22Rv1 (cell line): Measurements from ENCODE around the gene CIRBP.
"Not testable (repeated sequence)": the region's sequence is repeated elsewhere in the genome, so short reads cannot be mapped to it uniquely, and the experiment has no call there.

Experiments
- H3K27ac ChIP-seq: fragments of 450-650 bp; 2 replicates; pipeline ENCODE4 v1.5.1; 2017
- ZFX ChIP-seq: fragments of 450-650 bp; IDR thresholded peaks from 2 replicates; pipeline ENCODE4 v1.6.1; 2017; ENCODE audit warnings: antibody characterized with exemption, borderline replicate concordance
- TF ChIP-seq, protein P1 (sequence below): fragments of 450-650 bp; IDR thresholded peaks from 2 replicates; pipeline ENCODE4 v1.5.1; 2017; ENCODE audit warnings: mild to moderate bottlenecking

The CIRBP gene

DNA sequence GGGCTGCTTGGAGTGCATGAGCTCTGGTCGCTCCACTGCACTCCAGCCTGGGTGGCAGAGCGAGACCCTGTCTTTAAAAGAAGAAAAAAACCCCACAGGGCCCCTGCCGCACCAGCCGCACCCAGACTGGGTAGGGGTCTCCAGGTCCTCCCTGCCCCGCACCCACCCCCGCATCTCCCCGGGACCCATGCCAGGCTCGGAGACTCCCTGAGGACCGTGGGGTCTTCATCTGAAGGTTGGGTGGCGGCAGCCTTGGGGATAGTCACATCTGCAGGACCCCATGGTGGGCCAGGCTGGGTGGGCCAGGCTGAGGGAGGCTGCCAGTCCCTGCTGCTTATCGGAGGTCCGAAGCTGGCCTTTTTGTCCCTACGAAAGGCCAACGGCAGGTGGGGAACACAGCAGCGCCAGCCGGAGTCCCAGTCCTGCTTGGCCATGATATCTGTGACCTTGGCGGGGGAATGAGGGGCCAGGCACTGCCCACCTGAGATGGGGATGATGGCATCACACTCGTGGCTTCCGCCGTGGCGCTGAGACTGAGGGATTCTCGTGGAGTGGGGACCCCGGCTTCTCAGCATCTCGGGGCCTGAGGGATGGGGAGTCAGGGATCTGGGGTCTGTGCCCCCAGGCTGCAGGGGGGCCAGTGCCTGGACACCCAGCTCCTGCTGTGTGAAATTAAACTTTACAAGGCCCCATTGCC, 27.6 kb downstream of the CIRBP start:
- H3K27ac ChIP-seq, result no peak overlapping the region
- no peak for TF ChIP-seq ZFX
- TF ChIP-seq, protein P1, sequence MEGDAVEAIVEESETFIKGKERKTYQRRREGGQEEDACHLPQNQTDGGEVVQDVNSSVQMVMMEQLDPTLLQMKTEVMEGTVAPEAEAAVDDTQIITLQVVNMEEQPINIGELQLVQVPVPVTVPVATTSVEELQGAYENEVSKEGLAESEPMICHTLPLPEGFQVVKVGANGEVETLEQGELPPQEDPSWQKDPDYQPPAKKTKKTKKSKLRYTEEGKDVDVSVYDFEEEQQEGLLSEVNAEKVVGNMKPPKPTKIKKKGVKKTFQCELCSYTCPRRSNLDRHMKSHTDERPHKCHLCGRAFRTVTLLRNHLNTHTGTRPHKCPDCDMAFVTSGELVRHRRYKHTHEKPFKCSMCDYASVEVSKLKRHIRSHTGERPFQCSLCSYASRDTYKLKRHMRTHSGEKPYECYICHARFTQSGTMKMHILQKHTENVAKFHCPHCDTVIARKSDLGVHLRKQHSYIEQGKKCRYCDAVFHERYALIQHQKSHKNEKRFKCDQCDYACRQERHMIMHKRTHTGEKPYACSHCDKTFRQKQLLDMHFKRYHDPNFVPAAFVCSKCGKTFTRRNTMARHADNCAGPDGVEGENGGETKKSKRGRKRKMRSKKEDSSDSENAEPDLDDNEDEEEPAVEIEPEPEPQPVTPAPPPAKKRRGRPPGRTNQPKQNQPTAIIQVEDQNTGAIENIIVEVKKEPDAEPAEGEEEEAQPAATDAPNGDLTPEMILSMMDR, result no peak

DNA sequence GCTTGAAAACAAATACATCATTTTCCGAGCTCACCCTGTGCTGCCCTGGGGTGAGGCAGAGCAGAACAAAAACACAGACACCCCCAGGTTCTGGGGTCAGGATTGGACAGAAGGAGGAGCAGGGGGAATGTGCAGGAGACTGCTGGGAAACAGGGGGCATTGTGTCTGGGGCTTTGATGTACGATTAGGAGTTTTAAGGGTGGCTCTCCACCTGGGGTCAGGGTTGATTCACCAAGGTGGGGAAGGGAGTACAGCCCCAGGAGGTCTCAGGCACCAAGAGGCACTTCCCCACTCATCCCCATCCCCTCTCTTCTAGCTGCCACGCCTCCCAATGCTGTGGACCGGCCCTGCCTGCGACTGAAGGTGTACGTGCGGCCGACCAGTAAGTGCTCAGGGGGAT, 29.1 kb downstream of the CIRBP start:
- H3K27ac ChIP-seq, result no peak overlapping the region
- TF ChIP-seq ZFX, result no peak
- TF ChIP-seq, protein P1, result no peak

DNA sequence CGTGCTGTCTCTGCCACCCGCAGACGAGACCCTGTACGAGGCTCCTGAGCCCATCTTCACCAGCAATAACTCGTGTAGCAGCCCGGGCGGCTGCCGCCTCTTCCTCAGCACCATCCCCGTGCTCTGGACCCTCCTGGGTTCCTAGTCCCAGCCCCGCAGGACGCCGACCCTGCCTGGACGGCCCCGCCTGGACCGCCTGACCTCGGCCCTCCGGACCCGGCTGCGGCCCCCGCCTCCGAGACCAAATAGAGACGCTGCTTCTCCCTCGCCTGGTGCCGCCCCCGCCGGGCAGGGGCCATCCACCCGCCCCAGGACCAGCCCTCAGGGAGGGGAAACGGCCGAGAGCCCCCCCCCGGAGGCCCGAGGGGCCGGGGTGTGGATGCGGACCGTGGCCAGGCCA, 30.7 kb downstream of the CIRBP start:
- TF ChIP-seq ZFX, result no peak
- TF ChIP-seq, protein P1, result no peak

DNA sequence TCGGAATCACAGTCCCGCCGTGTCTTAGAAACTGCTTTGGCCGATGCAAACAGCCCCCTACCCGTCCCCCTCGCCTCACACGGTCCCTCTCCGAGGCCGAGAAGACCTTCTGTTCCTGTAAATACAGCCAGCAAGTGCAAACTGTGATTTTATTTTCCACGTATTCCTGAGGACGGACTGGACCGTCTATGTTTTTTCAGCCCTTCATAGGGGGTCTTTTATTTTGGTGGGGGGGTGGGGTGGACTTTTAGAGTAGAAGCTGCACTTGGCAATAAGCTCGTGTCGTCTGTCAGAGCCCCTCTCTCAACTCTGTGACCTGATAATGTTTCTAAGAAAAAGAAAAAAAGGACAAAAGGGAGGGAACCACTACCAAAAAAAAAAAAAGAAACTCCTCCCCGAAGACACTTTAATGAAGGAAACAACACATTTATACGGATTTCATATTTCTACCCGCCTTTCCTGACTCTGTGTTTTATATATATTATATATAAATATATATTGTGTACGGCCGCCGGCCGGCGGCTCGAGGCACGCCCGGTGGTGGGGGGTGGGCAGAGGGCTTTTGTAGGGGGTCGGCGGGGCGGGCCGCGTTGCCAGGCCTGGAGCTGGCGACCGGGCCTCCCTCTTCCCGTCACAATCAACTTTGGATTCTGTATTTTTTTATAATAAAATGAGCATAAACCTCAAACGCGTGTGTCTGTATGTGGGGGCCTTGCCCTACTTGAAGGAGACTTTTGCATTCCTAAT, 31.8 kb downstream of the CIRBP start:
- TF ChIP-seq, protein P1, result no peak
- no peak for TF ChIP-seq ZFX
- H3K27ac ChIP-seq, result no peak overlapping the region

More for the DNA sequence above, 30.7 kb downstream of the CIRBP start:
- H3K27ac ChIP-seq, result no peak overlapping the region

DNA sequence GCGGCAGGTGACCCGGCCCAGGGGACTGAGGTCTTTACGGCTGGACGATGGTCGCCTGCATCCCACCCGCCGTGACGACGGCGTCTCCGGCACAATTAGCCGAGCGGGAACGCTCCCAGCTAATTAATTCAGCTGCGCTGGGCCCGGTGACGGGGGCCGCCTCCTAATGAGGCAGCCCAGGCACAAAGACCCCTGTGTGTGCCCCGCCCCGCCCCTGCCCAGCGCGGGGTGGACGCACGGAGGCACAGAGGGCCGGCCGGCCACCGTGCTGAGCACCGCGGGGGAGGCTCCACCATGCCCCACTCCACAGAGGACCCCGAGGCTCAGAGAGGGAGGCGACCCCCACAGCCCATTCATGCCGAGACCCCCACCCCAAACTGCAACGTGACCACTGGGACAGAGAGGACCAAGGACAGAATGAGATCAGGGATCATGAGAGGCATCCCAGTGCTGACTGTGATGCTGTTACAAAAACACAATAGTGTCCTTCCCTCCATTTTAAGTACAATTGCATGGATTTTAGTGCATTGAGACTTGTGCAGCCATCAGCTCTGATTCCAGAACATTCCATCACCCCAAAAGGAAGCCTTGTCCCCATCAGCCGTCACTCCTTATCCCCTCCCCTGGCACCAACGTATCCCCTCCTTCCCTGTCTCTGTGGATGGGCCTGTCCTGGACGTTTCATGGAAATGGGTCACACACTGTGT, 33.6 kb downstream of the CIRBP start:
- TF ChIP-seq ZFX, result no peak
- TF ChIP-seq, protein P1, result no peak
- H3K27ac ChIP-seq, result no peak overlapping the region

DNA sequence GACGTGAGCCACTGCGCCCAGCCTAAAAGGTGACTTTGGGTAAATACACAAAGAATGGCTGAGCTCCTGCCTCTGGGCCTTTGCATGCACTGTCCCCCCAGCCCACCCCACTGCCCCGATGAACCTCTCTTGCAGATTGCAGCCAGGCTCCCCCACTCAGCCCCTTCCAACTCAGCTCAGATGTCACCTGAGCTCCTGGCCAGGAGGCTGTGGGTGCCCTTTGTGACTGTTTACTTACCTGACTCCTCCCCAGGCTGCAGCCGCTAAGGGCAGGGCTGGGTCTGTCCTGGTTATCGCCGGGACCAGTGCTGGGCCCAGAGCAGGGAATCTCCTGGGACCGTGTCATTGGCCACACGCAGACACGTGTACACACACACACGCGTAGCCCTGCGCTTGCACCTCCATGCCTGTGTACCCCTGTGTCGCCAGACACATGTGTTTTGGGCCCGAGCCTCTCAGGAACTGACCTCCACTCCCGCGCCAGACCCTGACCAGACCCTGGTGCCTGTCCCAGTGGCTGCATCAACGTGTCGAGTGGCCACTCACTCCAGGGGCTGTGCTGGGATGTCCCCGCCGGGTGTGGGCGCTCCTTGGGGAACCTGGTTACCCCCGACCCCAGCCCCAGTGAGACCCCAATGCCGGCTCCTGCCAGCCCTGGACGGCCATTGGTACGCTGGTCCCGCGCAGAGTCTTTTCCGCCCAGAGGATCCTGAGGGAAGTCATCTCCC, 35.2 kb downstream of the CIRBP start:
- H3K27ac ChIP-seq, result no peak overlapping the region
- TF ChIP-seq, protein P1, result no peak
- no peak for TF ChIP-seq ZFX

DNA sequence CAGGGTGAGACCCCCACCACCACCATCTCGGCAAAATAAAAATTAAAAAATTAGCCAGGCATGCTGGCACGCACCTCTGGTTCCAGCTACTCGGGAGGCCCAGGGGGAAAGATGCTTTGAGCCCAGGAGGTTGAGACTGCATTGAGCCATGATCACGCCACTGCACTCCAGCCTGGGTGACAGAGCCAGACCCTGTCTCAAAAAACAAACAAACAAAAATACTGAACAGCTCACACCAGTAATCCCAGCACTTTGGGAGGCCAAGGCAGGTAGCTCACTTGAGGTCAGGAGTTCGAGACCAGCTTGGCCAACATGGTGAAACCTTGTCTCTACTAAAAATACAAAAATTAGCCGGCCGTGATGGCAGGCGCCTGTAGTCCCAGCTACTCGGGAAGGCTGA, 36.2 kb downstream of the CIRBP start:
- H3K27ac ChIP-seq, result not testable (repeated sequence)
